Neural progenitor cell (in vitro differentiated cells): ENCODE results near the gene HOXD11. TPM values are rescaled to one million over a fixed set of nuclear protein-coding genes. Genes with fewer than 3 reads are reported as not detected.

ENCODE experiments used
- DNase-seq: peaks from one replicate; pipeline ENCODE4 v3.0.0-alpha.2; 2016; ENCODE audit warnings: low spot score
- H2AFZ ChIP-seq: fragments of 200-600 bp; sonication (generic); replicated peaks from 2 replicates; pipeline ENCODE4 v1.6.1; 2016; ENCODE audit warnings: antibody characterized with exemption
- H3F3A ChIP-seq: fragments of 200-600 bp; sonication (generic); 2 replicates; pipeline ENCODE4 v1.6.1; 2016; ENCODE audit warnings: antibody characterized with exemption, low read depth
- H3K27ac ChIP-seq: fragments of 200-600 bp; sonication (generic); 2 replicates; pipeline ENCODE4 v1.5.1; 2016; ENCODE audit warnings: mild to moderate bottlenecking
- H3K27me3 ChIP-seq: fragments of 200-600 bp; sonication (generic); 2 replicates; pipeline ENCODE4 v1.6.1; 2016; ENCODE audit warnings: mild to moderate bottlenecking, moderate library complexity
- H3K36me3 ChIP-seq: fragments of 200-600 bp; sonication (generic); 2 replicates; pipeline ENCODE4 v1.5.1; 2016
- H3K4me1 ChIP-seq: fragments of 200-600 bp; sonication (generic); 2 replicates; pipeline ENCODE4 v1.6.1; 2016; ENCODE audit warnings: mixed run types
- H3K4me2 ChIP-seq: fragments of 200-600 bp; sonication (generic); 2 replicates; pipeline ENCODE4 v1.6.1; 2016
- H3K4me3 ChIP-seq: fragments of 200-600 bp; sonication (generic); 2 replicates; pipeline ENCODE4 v1.5.1; 2016
- H3K79me2 ChIP-seq: fragments of 200-600 bp; sonication (generic); 2 replicates; pipeline ENCODE4 v1.6.1; 2016; ENCODE audit warnings: low read depth
- H3K9ac ChIP-seq: fragments of 200-600 bp; sonication (generic); 2 replicates; pipeline ENCODE4 v1.6.1; 2016
- H3K9me3 ChIP-seq: fragments of 200-600 bp; sonication (generic); 2 replicates; pipeline ENCODE4 v1.5.1; 2016; ENCODE audit warnings: low read depth
- H4K20me1 ChIP-seq: fragments of 200-600 bp; sonication (generic); 2 replicates; pipeline ENCODE4 v1.6.1; 2016; ENCODE audit warnings: low read depth
- H3K27ac Mint-ChIP-seq: 3 replicates; pipeline ENCODE4 v1.8.0; 2021; ENCODE audit warnings: mixed read lengths
- H3K27me3 Mint-ChIP-seq: 2 replicates; pipeline ENCODE4 v1.8.0; 2022; ENCODE audit warnings: low read depth, mild to moderate bottlenecking, inconsistent platforms, moderate library complexity, mixed read lengths; ENCODE audit not compliant: insufficient read depth
- H3K36me3 Mint-ChIP-seq: 3 replicates; pipeline ENCODE4 v1.8.0; 2021; ENCODE audit warnings: mixed read lengths
- H3K4me1 Mint-ChIP-seq: 3 replicates; pipeline ENCODE4 v1.8.0; 2021; ENCODE audit warnings: mixed read lengths
- H3K4me3 Mint-ChIP-seq: 3 replicates; pipeline ENCODE4 v1.8.0; 2021; ENCODE audit warnings: mild to moderate bottlenecking, moderate library complexity, mixed read lengths
- H3K9me3 Mint-ChIP-seq: 3 replicates; pipeline ENCODE4 v1.8.0; 2020; ENCODE audit warnings: mixed read lengths
- EZH2 ChIP-seq: fragments of 200-600 bp; sonication (generic); IDR thresholded peaks from 2 replicates; pipeline ENCODE4 v1.6.1; 2017; ENCODE audit warnings: antibody characterized with exemption, mild to moderate bottlenecking, moderate library complexity
- EZH2phosphoT487 ChIP-seq: fragments of 200-600 bp; sonication (generic); IDR thresholded peaks from 2 replicates; pipeline ENCODE4 v1.6.1; 2017; ENCODE audit warnings: antibody characterized with exemption
- total RNA-seq: library from RNA; depleted of rRNA; stranded (reverse); fragments of >200 nt; gene quantifications from 2 replicates; pipeline ENCODE4 v1.2.3, GENCODE V29; 2015; ENCODE audit warnings: low replicate concordance
- TF ChIP-seq, protein P1 (sequence below): fragments of 200-600 bp; sonication (generic); IDR thresholded peaks from 2 replicates; pipeline ENCODE4 v1.5.1; 2017; ENCODE audit warnings: antibody characterized with exemption, mild to moderate bottlenecking

Gene HOXD11
- total RNA-seq, 1 donor from 2014 or later, result not detected

GRCh38 chr2:176111309-176111663 is 4.2 kb downstream of the HOXD11 start:
- Histone ChIP-seq H3K79me2 (no peaks in the 10 kb centered on the region), H3K4me1 (no peaks in the 10 kb centered on the region), H3K4me2 (no peak overlapping the region), H3K27ac (no peak overlapping the region), H3K9ac (no peak overlapping the region), H3K4me3 (no peak overlapping the region), H2AFZ (no peak overlapping the region), H3K36me3 (no peaks in the 10 kb centered on the region), H3K27me3 (peaks cover 100% of the 10 kb centered on the region), H3K9me3 (no peaks in the 10 kb centered on the region), H3F3A (no peaks in the 10 kb centered on the region), H4K20me1 (peaks cover 96% of the 10 kb centered on the region)
- TF ChIP-seq, protein P1, sequence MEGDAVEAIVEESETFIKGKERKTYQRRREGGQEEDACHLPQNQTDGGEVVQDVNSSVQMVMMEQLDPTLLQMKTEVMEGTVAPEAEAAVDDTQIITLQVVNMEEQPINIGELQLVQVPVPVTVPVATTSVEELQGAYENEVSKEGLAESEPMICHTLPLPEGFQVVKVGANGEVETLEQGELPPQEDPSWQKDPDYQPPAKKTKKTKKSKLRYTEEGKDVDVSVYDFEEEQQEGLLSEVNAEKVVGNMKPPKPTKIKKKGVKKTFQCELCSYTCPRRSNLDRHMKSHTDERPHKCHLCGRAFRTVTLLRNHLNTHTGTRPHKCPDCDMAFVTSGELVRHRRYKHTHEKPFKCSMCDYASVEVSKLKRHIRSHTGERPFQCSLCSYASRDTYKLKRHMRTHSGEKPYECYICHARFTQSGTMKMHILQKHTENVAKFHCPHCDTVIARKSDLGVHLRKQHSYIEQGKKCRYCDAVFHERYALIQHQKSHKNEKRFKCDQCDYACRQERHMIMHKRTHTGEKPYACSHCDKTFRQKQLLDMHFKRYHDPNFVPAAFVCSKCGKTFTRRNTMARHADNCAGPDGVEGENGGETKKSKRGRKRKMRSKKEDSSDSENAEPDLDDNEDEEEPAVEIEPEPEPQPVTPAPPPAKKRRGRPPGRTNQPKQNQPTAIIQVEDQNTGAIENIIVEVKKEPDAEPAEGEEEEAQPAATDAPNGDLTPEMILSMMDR, result peak; percentile 86
- TF ChIP-seq EZH2phosphoT487 (peak; percentile 87), EZH2 (peak; percentile 89)
- Mint-ChIP-seq H3K4me1 (peaks cover 9% of the 10 kb centered on the region), H3K4me3 (no peak overlapping the region), H3K27ac (no peak overlapping the region), H3K9me3 (peaks cover 11% of the 10 kb centered on the region), H3K36me3 (no peaks in the 10 kb centered on the region), H3K27me3 (peaks cover 85% of the 10 kb centered on the region)
- peak; percentile 88 for DNase-seq

GRCh38 chr2:176111846-176112374 is 4.8 kb downstream of the HOXD11 start:
- Histone ChIP-seq H2AFZ (no peak overlapping the region), H3K4me1 (no peaks in the 10 kb centered on the region), H3F3A (no peaks in the 10 kb centered on the region), H3K79me2 (no peaks in the 10 kb centered on the region), H3K27me3 (peaks cover 100% of the 10 kb centered on the region), H4K20me1 (peaks cover 96% of the 10 kb centered on the region), H3K4me2 (no peak overlapping the region), H3K9ac (no peak overlapping the region), H3K27ac (no peak overlapping the region), H3K9me3 (no peaks in the 10 kb centered on the region), H3K36me3 (no peaks in the 10 kb centered on the region), H3K4me3 (no peak overlapping the region)
- Mint-ChIP-seq H3K9me3 (peaks cover 18% of the 10 kb centered on the region), H3K27me3 (peaks cover 89% of the 10 kb centered on the region), H3K36me3 (peaks cover 3% of the 10 kb centered on the region), H3K4me3 (no peak overlapping the region), H3K4me1 (peaks cover 8% of the 10 kb centered on the region), H3K27ac (no peak overlapping the region)
- DNase-seq, result no peak
- TF ChIP-seq, protein P1, result no peak
- peak; percentile 43 for TF ChIP-seq EZH2
- TF ChIP-seq EZH2phosphoT487, result peak; percentile 78

DNA sequence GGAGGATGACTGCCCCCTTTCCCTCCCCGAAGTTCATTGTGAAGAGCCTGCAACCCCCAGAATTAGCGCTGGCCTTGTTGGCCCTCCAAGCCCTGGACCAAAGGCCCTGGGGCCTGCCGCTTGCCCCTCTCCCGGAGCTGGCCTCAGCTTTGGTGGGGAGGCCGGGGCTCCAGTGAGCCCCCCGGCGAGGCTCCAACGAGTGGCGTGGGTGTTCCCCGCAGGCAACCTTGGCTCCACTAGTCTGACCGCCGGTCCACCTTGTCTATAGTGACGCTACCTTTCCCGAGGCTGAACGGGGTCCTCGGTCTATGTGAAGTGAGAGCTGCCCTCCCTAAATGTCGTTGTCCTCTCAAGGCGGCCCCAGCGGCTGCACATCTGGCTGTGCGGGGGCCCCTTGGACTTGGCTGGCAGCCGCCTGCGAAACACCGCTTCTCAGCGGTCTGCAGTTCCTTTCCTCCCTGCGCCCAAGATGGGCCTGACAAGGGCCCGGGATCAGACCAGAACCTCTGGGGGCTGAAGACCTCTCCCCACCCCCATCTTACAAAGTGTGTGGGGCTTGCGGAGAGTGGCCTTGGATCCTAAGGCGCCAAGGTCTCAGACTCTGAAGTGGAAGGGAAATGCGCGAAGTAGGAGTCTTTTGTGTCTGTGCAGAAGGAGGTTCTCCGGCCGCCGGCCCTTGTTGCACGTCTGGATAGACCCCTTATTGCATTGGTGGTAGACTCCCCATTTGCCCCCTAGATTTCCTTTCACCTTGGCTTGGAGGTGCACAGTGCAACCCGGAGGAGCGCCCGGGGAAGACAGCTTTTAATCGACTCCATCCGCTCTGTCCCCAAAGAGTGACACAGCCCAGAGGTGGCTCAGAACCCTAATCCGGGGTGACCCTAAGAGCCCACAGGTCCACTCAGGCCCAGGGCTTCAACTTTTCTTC is 5.6 kb downstream of the HOXD11 start:
- Mint-ChIP-seq H3K36me3 (peaks cover 4% of the 10 kb centered on the region), H3K4me3 (no peak overlapping the region), H3K4me1 (peaks cover 5% of the 10 kb centered on the region), H3K9me3 (peaks cover 20% of the 10 kb centered on the region), H3K27ac (no peak overlapping the region), H3K27me3 (peaks cover 90% of the 10 kb centered on the region)
- DNase-seq, result no peak
- no peak overlapping the region for H3K4me2 ChIP-seq
- peaks cover 100% of the 10 kb centered on the region for H3K27me3 ChIP-seq
- no peaks in the 10 kb centered on the region for H3F3A ChIP-seq
- no peak overlapping the region for H3K27ac ChIP-seq
- H3K79me2 ChIP-seq, result no peaks in the 10 kb centered on the region
- H2AFZ ChIP-seq, result no peak overlapping the region
- H3K4me1 ChIP-seq, result no peaks in the 10 kb centered on the region
- H3K9me3 ChIP-seq, result no peaks in the 10 kb centered on the region
- no peak overlapping the region for H3K9ac ChIP-seq
- TF ChIP-seq EZH2phosphoT487 (peak; percentile 83), EZH2 (peak; percentile 90)
- TF ChIP-seq, protein P1, result no peak
- peaks cover 98% of the 10 kb centered on the region for H4K20me1 ChIP-seq
- H3K4me3 ChIP-seq, result no peak overlapping the region
- no peaks in the 10 kb centered on the region for H3K36me3 ChIP-seq
